Liver (tissue), 9 donors: Measurements from ENCODE around the gene ATXN7L1. TPM values are rescaled to one million over a fixed set of nuclear protein-coding genes. Genes with fewer than 3 reads are reported as not detected.

ENCODE experiments used
- DNase-seq: peaks from one replicate; pipeline ENCODE4 v3.0.0-alpha.2; 2017; ENCODE audit warnings: low spot score
- H3K27ac ChIP-seq, 2 donors: one replicate each; pipeline ENCODE4 v1.7.0; 2013; ENCODE audit warnings: inconsistent platforms in 2 of 2, low read length in 2 of 2, control low read depth in 1 of 2, low read depth in 1 of 2, mild to moderate bottlenecking in 1 of 2
- H3K27me3 ChIP-seq, 4 donors: one replicate each; pipeline versions ENCODE4 v1.6.1 to v1.7.0; 2013; ENCODE audit warnings: low read length in 3 of 4, inconsistent platforms in 1 of 4, mild to moderate bottlenecking in 1 of 4, moderate library complexity in 1 of 4; ENCODE audit not compliant: control insufficient read depth in 4 of 4, insufficient read depth in 4 of 4
- H3K36me3 ChIP-seq, 4 donors: one replicate each; pipeline versions ENCODE4 v1.6.1 to v1.7.0; 2013; ENCODE audit warnings: low read length in 3 of 4, mild to moderate bottlenecking in 3 of 4, low read depth in 1 of 4, moderate library complexity in 1 of 4; ENCODE audit not compliant: control insufficient read depth in 4 of 4, insufficient read depth in 3 of 4
- H3K4me1 ChIP-seq, 4 donors: one replicate each; pipeline versions ENCODE4 v1.6.1 to v1.7.0; 2013; ENCODE audit warnings: low read length in 3 of 4, mild to moderate bottlenecking in 3 of 4, moderate library complexity in 1 of 4; ENCODE audit not compliant: control insufficient read depth in 4 of 4, insufficient read depth in 4 of 4
- H3K4me3 ChIP-seq, 3 donors: one replicate each; pipeline versions ENCODE4 v1.6.1 to v1.7.0; 2013; ENCODE audit warnings: low read length in 3 of 3, control low read depth in 1 of 3, low read depth in 1 of 3, mild to moderate bottlenecking in 1 of 3
- H3K9ac ChIP-seq, 2 donors: one replicate each; pipeline ENCODE4 v1.7.0; 2013; ENCODE audit warnings: low read length in 2 of 2, mild to moderate bottlenecking in 2 of 2, moderate library complexity in 2 of 2, control low read depth in 1 of 2, low read depth in 1 of 2
- H3K9me3 ChIP-seq, 4 donors: one replicate each; pipeline versions ENCODE4 v1.6.1 to v1.7.0; 2013; ENCODE audit warnings: low read length in 3 of 4; ENCODE audit not compliant: control insufficient read depth in 4 of 4
- CTCF ChIP-seq: fragments of 150-350 bp; IDR thresholded peaks from 2 replicates; pipeline ENCODE4 v1.5.1; 2017; ENCODE audit warnings: improper control_type of control experiment, low read depth, low read length; ENCODE audit not compliant: missing input control
- FOXA1 ChIP-seq: IDR thresholded peaks from 2 replicates; pipeline ENCODE4 v1.6.1; 2016; ENCODE audit warnings: antibody characterized with exemption
- FOXA2 ChIP-seq: IDR thresholded peaks from 2 replicates; pipeline ENCODE4 v1.6.1; 2016; ENCODE audit warnings: antibody characterized with exemption
- GABPA ChIP-seq, 2 donors: IDR thresholded peaks in 1 of 2; conservative IDR thresholded peaks in 1 of 2; 2 replicates each; pipeline ENCODE4 v1.6.1; 2016; ENCODE audit warnings: antibody characterized with exemption in 2 of 2, mild to moderate bottlenecking in 1 of 2, moderate library complexity in 1 of 2
- HNF4A ChIP-seq, 2 donors: conservative IDR thresholded peaks; 2 replicates each; pipeline ENCODE4 v1.6.1; 2016; ENCODE audit warnings: antibody characterized with exemption in 2 of 2, mild to moderate bottlenecking in 2 of 2
- HNF4G ChIP-seq: IDR thresholded peaks from 2 replicates; pipeline ENCODE4 v1.6.1; 2016; ENCODE audit warnings: antibody characterized with exemption
- NR2F2 ChIP-seq: IDR thresholded peaks from 2 replicates; pipeline ENCODE4 v1.6.1; 2016; ENCODE audit warnings: antibody characterized with exemption
- RAD21 ChIP-seq, 2 donors: IDR thresholded peaks; 2 replicates each; pipeline ENCODE4 v1.6.1; 2016; ENCODE audit warnings: antibody characterized with exemption in 2 of 2, mild to moderate bottlenecking in 2 of 2
- REST ChIP-seq: IDR thresholded peaks from 2 replicates; pipeline ENCODE4 v1.6.1; 2016; ENCODE audit warnings: antibody characterized with exemption, mild to moderate bottlenecking
- SP1 ChIP-seq: IDR thresholded peaks from 2 replicates; pipeline ENCODE4 v1.6.1; 2018; ENCODE audit warnings: antibody characterized with exemption, mild to moderate bottlenecking
- TAF1 ChIP-seq: conservative IDR thresholded peaks from 2 replicates; pipeline ENCODE4 v1.6.1; 2016; ENCODE audit warnings: antibody characterized with exemption, mild to moderate bottlenecking
- YY1 ChIP-seq: IDR thresholded peaks from 2 replicates; pipeline ENCODE4 v1.6.1; 2016; ENCODE audit warnings: antibody characterized with exemption, mild to moderate bottlenecking
- WGBS: extraction: QIAGEN DNeasy Blood & Tissue Kit; methylation state at CpG from one replicate; pipeline ENCODE4 v1.1.7; 2013; 5-methylcytosine and 5-hydroxymethylcytosine counted together
- polyA plus RNA-seq, 2 donors: library from polyadenylated mRNA; stranded (reverse) in 1 of 2; unstranded in 1 of 2; fragments of 200-250 nt in 1 of 2; fragments of >200 nt in 1 of 2; fragmentation: Nextera tagmentation in 1 of 2; extraction: Ambion mirVana in 1 of 2; gene quantifications; one replicate each; pipeline versions ENCODE4 v1.2.1 to v1.2.3, GENCODE V29; 2013 to 2015
- total RNA-seq, 2 donors: library from RNA; depleted of rRNA; stranded (reverse); fragments of >200 nt; gene quantifications; one replicate each; pipeline ENCODE4 v1.2.3, GENCODE V29; 2014
- TF ChIP-seq, protein P1 (sequence below): IDR thresholded peaks from 2 replicates; pipeline ENCODE4 v1.6.1; 2016; ENCODE audit warnings: antibody characterized with exemption
- TF ChIP-seq, protein P2 (sequence below): IDR thresholded peaks from 2 replicates; pipeline ENCODE4 v1.6.1; 2016; ENCODE audit warnings: antibody characterized with exemption
- TF ChIP-seq, protein P3 (sequence below): IDR thresholded peaks from 2 replicates; pipeline ENCODE4 v1.6.1; 2016; ENCODE audit warnings: antibody characterized with exemption
- donor health status: healthy.
- donor health status: healthy.
- donor health status: healthy.
- donor health status: healthy.
- donor health status: healthy.

Gene ATXN7L1
- total and polyA plus RNA-seq, 4 donors, result 2.1 to 7.4 (median 5.3) TPM

DNA sequence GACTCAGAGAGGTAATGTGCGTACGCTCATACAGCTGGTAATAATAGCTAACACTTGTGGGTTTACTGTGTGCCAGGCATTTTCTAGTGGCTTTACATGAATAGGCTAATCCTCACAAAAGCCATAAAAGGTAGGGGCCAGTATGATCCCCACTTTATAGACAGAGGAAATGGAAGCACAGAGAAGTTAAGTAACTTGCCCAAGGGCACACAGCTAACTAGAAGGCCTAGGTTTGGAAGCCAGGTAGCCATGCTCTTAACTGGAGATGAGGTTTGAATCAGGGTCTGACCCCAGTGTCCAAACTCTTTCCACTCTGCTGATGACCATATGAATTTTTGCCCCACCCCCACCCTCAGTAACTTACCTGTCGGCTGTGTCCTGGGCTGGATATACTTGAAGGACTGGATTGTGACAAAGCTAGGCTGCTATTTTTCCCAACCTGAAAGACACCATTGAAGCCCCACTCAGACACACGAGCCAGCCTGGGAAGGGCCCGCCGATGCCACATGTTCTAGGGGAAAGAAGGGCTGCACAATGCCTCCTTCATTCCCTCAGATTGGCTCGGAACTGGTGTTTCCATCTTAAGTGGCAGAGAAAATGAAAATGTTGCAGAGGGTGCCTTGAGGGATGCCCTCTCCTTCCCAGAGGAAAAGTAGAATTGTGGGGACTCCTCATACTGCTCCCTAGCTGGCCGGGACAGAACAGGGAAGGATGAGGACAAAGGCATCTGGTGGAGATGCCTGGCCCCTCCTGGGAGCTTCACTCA, 266.1 kb downstream of the ATXN7L1 start:
- no peaks in the 10 kb centered on the region for H3K4me1 ChIP-seq
- no peak overlapping the region for H3K4me3 ChIP-seq
- TF ChIP-seq, protein P1, sequence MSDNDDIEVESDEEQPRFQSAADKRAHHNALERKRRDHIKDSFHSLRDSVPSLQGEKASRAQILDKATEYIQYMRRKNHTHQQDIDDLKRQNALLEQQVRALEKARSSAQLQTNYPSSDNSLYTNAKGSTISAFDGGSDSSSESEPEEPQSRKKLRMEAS, result no peak
- TF ChIP-seq CTCF (no peak), RAD21 (IDR thresholded peaks at IDR 0.05) (no peak), FOXA2 (no peak)
- H3K9ac ChIP-seq, result no peak overlapping the region
- H3K36me3 ChIP-seq, result peaks cover 3 to 21% (median 9%) of the 10 kb centered on the region in 4 donors
- no peak overlapping the region for H3K27ac ChIP-seq
- WGBS, result 98% methylated on average over 8 of the region's 8 CpGs
- no peaks in the 10 kb centered on the region for H3K27me3 ChIP-seq
- no peak for DNase-seq
- H3K9me3 ChIP-seq, result no peaks in the 10 kb centered on the region

DNA sequence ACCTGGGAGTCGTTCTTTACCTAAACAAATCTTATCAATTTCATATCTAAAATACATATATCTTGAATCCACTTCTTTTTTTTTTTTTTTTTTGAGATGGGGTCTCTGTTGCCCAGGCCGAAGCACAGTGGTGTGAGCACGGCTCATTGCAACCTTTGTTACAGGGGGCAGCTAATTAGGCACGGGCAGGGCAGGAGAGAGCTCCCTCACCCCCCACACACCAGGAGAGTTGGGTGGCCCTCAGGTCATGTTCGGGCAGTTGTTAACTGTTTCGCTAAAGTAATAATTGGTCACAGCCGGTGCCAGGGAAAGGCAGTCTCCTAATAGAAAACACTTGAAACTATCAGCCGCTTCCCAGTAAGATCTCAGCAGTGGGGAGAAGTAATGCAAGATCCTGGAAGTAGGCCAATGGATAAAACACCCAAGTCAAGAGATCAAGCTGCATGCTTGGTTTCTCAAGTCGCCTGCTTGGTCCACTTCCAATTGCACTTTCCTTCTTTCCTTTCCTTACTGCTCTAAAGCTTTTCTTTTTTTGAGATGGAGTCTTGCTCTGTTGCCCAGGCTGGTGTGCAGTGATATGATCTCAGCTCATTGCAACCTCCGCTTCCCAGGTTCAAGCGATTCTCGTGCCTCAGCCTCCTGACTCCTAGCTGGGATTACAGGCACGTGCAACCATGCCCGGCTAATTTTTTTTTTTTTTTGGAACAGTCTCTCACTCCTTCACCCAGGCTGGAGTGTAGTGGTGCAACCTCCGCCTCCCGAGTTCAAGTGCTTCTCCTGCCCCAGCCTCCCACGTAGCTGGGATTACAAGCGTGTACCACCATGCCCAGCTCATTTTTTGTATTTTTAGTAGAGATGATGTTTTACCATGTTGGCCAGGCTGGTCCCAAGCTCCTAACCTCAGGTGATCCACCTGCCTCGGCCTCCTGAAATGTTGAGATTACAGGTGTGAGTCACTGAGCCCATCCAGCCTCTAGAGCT, 273.8 kb downstream of the ATXN7L1 start:
- Histone ChIP-seq H3K36me3 (no peaks in the 10 kb centered on the region), H3K4me1 (no peaks in the 10 kb centered on the region), H3K27me3 (no peaks in the 10 kb centered on the region), H3K9ac (no peak overlapping the region), H3K9me3 (no peaks in the 10 kb centered on the region), H3K4me3 (no peak overlapping the region), H3K27ac (no peak overlapping the region)
- no peak for TF ChIP-seq FOXA1
- TF ChIP-seq, protein P2, sequence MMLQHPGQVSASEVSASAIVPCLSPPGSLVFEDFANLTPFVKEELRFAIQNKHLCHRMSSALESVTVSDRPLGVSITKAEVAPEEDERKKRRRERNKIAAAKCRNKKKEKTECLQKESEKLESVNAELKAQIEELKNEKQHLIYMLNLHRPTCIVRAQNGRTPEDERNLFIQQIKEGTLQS, result no peak
- TF ChIP-seq, protein P1, result no peak
- TF ChIP-seq, protein P3, sequence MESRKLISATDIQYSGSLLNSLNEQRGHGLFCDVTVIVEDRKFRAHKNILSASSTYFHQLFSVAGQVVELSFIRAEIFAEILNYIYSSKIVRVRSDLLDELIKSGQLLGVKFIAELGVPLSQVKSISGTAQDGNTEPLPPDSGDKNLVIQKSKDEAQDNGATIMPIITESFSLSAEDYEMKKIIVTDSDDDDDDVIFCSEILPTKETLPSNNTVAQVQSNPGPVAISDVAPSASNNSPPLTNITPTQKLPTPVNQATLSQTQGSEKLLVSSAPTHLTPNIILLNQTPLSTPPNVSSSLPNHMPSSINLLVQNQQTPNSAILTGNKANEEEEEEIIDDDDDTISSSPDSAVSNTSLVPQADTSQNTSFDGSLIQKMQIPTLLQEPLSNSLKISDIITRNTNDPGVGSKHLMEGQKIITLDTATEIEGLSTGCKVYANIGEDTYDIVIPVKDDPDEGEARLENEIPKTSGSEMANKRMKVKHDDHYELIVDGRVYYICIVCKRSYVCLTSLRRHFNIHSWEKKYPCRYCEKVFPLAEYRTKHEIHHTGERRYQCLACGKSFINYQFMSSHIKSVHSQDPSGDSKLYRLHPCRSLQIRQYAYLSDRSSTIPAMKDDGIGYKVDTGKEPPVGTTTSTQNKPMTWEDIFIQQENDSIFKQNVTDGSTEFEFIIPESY, result no peak
- no peak for TF ChIP-seq GABPA (IDR thresholded peaks at IDR 0.05 in 1 of 2, conservative IDR thresholded peaks at IDR 0.05 in 1 of 2)
- no peak for TF ChIP-seq YY1
- TF ChIP-seq HNF4G, result no peak
- no peak for TF ChIP-seq CTCF
- no peak for TF ChIP-seq RAD21 (IDR thresholded peaks at IDR 0.05)
- no peak for TF ChIP-seq SP1
- TF ChIP-seq REST, result no peak
- no peak for TF ChIP-seq NR2F2
- TF ChIP-seq HNF4A (conservative IDR thresholded peaks at IDR 0.05), result no peak
- no peak for TF ChIP-seq TAF1
- DNase-seq, result no peak
- 84% methylated on average over 19 of the region's 19 CpGs for WGBS
